Dedifferentiated amniotic fluid mesenchymal stem cell (primary cell): ENCODE results near the gene SLC4A1AP.

Experiments used
- DNase-seq: peaks from one replicate; pipeline ENCODE4 v3.0.0-alpha.2; 2016; ENCODE audit errors: extremely low spot score

Gene SLC4A1AP

GRCh38 chr2:27741673-27742072 lies 78.0 kb downstream of the SLC4A1AP start:
- DNase-seq = no peak

- no peak for DNase-seq
Observed at GRCh38 chr2:27742571-27742970, 78.9 kb downstream of the SLC4A1AP start.
